ENCODE results near the gene TCEA3. TPM values are rescaled to one million over a fixed set of nuclear protein-coding genes. Genes with fewer than 3 reads are reported as not detected.

TCEA3 gene
- total RNA-seq, 2 experiments from 2014 or later = 5.5 to 6.8 TPM

GRCh38 chr1:23444596-23445390, 20.2 kb upstream of the TCEA3 start:
- Mint-ChIP-seq H3K4me1 (no peaks in the 10 kb centered on the region), H3K36me3 (ENCODE audit: low read depth) (no peaks in the 10 kb centered on the region), H3K27me3 (no peaks in the 10 kb centered on the region), H3K4me3 (no peak overlapping the region), H3K27ac (no peak overlapping the region), H3K9me3 (ENCODE audit: low read depth) (no peaks in the 10 kb centered on the region)
- intact Hi-C loops (cut with DNase I, micrococcal nuclease) = no loop called here
- CTCF ChIA-PET = interaction anchor here (0.6 to 1.4 kb wide), 3 partner anchors 15 to 30 kb away, joined by 3 to 5 read pairs (median 3); no protein-coding TSS in a partner anchor
- DNase-seq (no peak), ATAC-seq (no peak)
- POLR2A ChIA-PET = no interaction called here

- ChIA-PET POLR2A (no interaction called here), CTCF (interaction anchor here (0.9 kb wide), 1 partner anchor 14 kb away, joined by 3 read pairs; no protein-coding TSS in a partner anchor)
- Mint-ChIP-seq H3K9me3 (ENCODE audit: low read depth) (no peaks in the 10 kb centered on the region), H3K4me1 (no peaks in the 10 kb centered on the region), H3K36me3 (ENCODE audit: low read depth) (no peaks in the 10 kb centered on the region), H3K4me3 (no peak overlapping the region), H3K27me3 (no peaks in the 10 kb centered on the region), H3K27ac (no peak overlapping the region)
- no peak for DNase-seq
- no peak for ATAC-seq
- intact Hi-C loops (cut with DNase I, micrococcal nuclease) = no loop called here
Measured at GRCh38 chr1:23444104-23444533, 19.6 kb upstream of the TCEA3 start.

GRCh38 chr1:23442751-23443150, 18.2 kb upstream of the TCEA3 start:
- DNase-seq (no peak), ATAC-seq (no peak)
- ChIA-PET CTCF (interaction anchor here (0.7 kb wide), 1 partner anchor 227 kb away, joined by 3 read pairs; no protein-coding TSS in a partner anchor), POLR2A (no interaction called here)
- Mint-ChIP-seq H3K36me3 (ENCODE audit: low read depth) (no peaks in the 10 kb centered on the region), H3K9me3 (ENCODE audit: low read depth) (no peaks in the 10 kb centered on the region), H3K27ac (no peak overlapping the region), H3K4me1 (no peaks in the 10 kb centered on the region), H3K27me3 (no peaks in the 10 kb centered on the region), H3K4me3 (no peak overlapping the region)
- intact Hi-C loops (cut with DNase I, micrococcal nuclease) = no loop called here

- no peak for ATAC-seq
- H3K36me3 Mint-ChIP-seq (ENCODE audit: low read depth) = no peaks in the 10 kb centered on the region
- H3K9me3 Mint-ChIP-seq (ENCODE audit: low read depth) = no peaks in the 10 kb centered on the region
- ChIA-PET CTCF (interaction anchor here (0.6 to 1.2 kb wide), 5 partner anchors 19 to 214 kb away, joined by 3 to 4 read pairs (median 3); no protein-coding TSS in a partner anchor), POLR2A (interaction anchor here (0.6 kb wide), 1 partner anchor 666 kb away, joined by 3 read pairs; no protein-coding TSS in a partner anchor)
- DNase-seq = no peak
- intact Hi-C loops (cut with DNase I, micrococcal nuclease) = no loop called here
- H3K27ac Mint-ChIP-seq = no peak overlapping the region
- H3K27me3 Mint-ChIP-seq = no peaks in the 10 kb centered on the region
- no peaks in the 10 kb centered on the region for H3K4me1 Mint-ChIP-seq
- H3K4me3 Mint-ChIP-seq = no peak overlapping the region
Measured at GRCh38 chr1:23441446-23442148, 17.0 kb upstream of the TCEA3 start.

DNA sequence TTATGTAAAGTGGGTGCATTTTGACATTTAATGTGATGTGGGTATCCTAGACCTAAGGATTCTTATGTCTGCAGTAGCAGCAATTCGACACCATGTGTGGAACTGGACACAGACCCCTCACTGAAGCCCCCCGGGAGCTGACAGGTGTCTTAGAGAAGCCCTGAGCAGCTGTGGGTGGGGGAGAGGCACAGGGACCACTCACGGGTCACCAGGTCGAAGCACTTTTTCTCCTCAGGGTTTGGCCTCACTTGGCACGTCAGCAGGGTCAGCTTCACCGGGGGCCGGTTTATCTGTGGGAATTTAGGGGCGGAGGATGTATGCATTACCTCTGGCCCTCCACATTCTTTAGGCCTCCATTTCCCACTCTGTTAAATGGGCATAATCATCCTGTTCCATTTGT, 14.0 kb upstream of the TCEA3 start:
- Mint-ChIP-seq H3K4me1 (no peaks in the 10 kb centered on the region), H3K27ac (no peak overlapping the region), H3K9me3 (ENCODE audit: low read depth) (no peaks in the 10 kb centered on the region), H3K36me3 (ENCODE audit: low read depth) (no peaks in the 10 kb centered on the region), H3K4me3 (no peak overlapping the region), H3K27me3 (no peaks in the 10 kb centered on the region)
- CTCF ChIA-PET = no interaction called here
- intact Hi-C loops (cut with DNase I, micrococcal nuclease) = no loop called here
- no peak for ATAC-seq
- no peak for DNase-seq
- POLR2A ChIA-PET = no interaction called here

DNA sequence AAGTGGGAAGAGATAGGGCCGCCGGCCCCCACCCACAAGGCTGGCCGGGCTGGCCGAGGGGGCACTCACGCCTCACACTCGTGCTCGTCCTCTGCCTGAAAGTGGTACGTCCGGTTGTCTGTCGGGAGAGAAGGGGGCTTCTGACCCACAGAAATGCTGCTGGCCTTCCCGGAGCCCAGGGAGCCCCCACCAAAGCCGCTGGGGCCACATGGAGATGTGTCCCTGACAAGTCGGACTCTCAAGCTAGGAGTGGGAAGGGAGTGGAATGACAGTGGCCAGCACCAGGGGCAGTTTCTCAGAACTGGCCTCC, 12.8 kb upstream of the TCEA3 start:
- no peak overlapping the region for H3K27ac Mint-ChIP-seq

GRCh38 chr1:23436520-23437354, 12.2 kb upstream of the TCEA3 start:
- Mint-ChIP-seq H3K27ac (no peak overlapping the region), H3K27me3 (no peaks in the 10 kb centered on the region), H3K9me3 (ENCODE audit: low read depth) (no peaks in the 10 kb centered on the region), H3K36me3 (ENCODE audit: low read depth) (no peaks in the 10 kb centered on the region), H3K4me1 (no peaks in the 10 kb centered on the region), H3K4me3 (no peak overlapping the region)
- ChIA-PET POLR2A (no interaction called here), CTCF (no interaction called here)
- intact Hi-C loops (cut with DNase I, micrococcal nuclease) = no loop called here
- DNase-seq (peak; percentile 59), ATAC-seq (peak; percentile 51)

More for the DNA sequence above, 12.8 kb upstream of the TCEA3 start:
- no peak for DNase-seq
- Mint-ChIP-seq H3K4me1 (no peaks in the 10 kb centered on the region), H3K36me3 (ENCODE audit: low read depth) (no peaks in the 10 kb centered on the region), H3K9me3 (ENCODE audit: low read depth) (no peaks in the 10 kb centered on the region), H3K4me3 (no peak overlapping the region), H3K27me3 (no peaks in the 10 kb centered on the region)
- no peak for ATAC-seq
- intact Hi-C loops (cut with DNase I, micrococcal nuclease) = no loop called here
- CTCF ChIA-PET = no interaction called here
- POLR2A ChIA-PET = no interaction called here

- Mint-ChIP-seq H3K27ac (no peak overlapping the region), H3K4me3 (no peak overlapping the region), H3K4me1 (no peaks in the 10 kb centered on the region), H3K9me3 (ENCODE audit: low read depth) (no peaks in the 10 kb centered on the region), H3K27me3 (no peaks in the 10 kb centered on the region), H3K36me3 (ENCODE audit: low read depth) (no peaks in the 10 kb centered on the region)
- DNase-seq (no peak), ATAC-seq (no peak)
- intact Hi-C loops (cut with DNase I, micrococcal nuclease) = no loop called here
- POLR2A ChIA-PET = interaction anchor here (0.6 kb wide), 1 partner anchor 40 kb away, joined by 3 read pairs; no protein-coding TSS in a partner anchor
- CTCF ChIA-PET = interaction anchor here (0.5 kb wide), 1 partner anchor 17 kb away, joined by 3 read pairs; no protein-coding TSS in a partner anchor
Measured at GRCh38 chr1:23434260-23434775, 9.8 kb upstream of the TCEA3 start.

GRCh38 chr1:23433122-23433521, 8.6 kb upstream of the TCEA3 start:
- no peaks in the 10 kb centered on the region for H3K9me3 Mint-ChIP-seq (ENCODE audit: low read depth)
- no peaks in the 10 kb centered on the region for H3K36me3 Mint-ChIP-seq (ENCODE audit: low read depth)
- ATAC-seq = no peak
- no peak overlapping the region for H3K4me3 Mint-ChIP-seq
- POLR2A ChIA-PET = no interaction called here
- no peak for DNase-seq
- no peak overlapping the region for H3K27ac Mint-ChIP-seq
- no peaks in the 10 kb centered on the region for H3K27me3 Mint-ChIP-seq
- CTCF ChIA-PET = no interaction called here
- intact Hi-C loops (cut with DNase I, micrococcal nuclease) = no loop called here
- no peaks in the 10 kb centered on the region for H3K4me1 Mint-ChIP-seq

- Mint-ChIP-seq H3K27me3 (no peaks in the 10 kb centered on the region), H3K4me3 (no peak overlapping the region), H3K9me3 (ENCODE audit: low read depth) (no peaks in the 10 kb centered on the region), H3K36me3 (ENCODE audit: low read depth) (no peaks in the 10 kb centered on the region), H3K27ac (no peak overlapping the region), H3K4me1 (no peaks in the 10 kb centered on the region)
- CTCF ChIA-PET = interaction anchor here (1.0 kb wide), 1 partner anchor 9 kb away, joined by 3 read pairs; no protein-coding TSS in a partner anchor
- POLR2A ChIA-PET = no interaction called here
- no peak for DNase-seq
- ATAC-seq = no peak
- intact Hi-C loops (cut with DNase I, micrococcal nuclease) = no loop called here
Measured at GRCh38 chr1:23431431-23431830, 6.9 kb upstream of the TCEA3 start.

DNA sequence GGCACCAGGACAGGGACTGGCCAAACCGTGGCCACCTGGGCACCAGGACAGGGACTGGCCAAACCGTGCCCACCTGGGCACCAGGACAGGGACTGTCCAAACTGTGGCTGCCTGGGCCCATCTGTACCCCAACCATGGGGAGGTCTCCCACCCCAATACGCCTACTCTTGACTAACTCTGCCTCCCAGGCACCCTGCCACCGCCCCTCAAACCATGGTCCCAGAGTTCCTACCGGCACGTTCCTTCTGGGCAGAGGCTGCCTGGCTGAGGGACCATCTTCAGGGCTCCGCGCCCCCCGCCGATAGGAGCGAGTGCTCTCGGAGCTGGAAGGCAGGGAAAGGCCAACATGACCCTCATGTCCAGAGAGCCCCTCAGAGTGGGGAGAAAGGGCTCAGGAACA, 6.3 kb upstream of the TCEA3 start:
- POLR2A ChIA-PET = no interaction called here
- Mint-ChIP-seq H3K9me3 (ENCODE audit: low read depth) (no peaks in the 10 kb centered on the region), H3K27me3 (no peaks in the 10 kb centered on the region), H3K4me3 (no peak overlapping the region), H3K36me3 (ENCODE audit: low read depth) (no peaks in the 10 kb centered on the region), H3K4me1 (no peaks in the 10 kb centered on the region), H3K27ac (no peak overlapping the region)
- DNase-seq (no peak), ATAC-seq (no peak)
- CTCF ChIA-PET = no interaction called here
- intact Hi-C loops (cut with DNase I, micrococcal nuclease) = no loop called here
